NK-92 (cell line): Measurements from ENCODE around the gene RERE.

Experiments used
- DNase-seq: peaks from one replicate; lab custom pipeline; 2025; ENCODE audit not compliant: unreplicated experiment; lab: John Stamatoyannopoulos, UW

Gene RERE

DNA sequence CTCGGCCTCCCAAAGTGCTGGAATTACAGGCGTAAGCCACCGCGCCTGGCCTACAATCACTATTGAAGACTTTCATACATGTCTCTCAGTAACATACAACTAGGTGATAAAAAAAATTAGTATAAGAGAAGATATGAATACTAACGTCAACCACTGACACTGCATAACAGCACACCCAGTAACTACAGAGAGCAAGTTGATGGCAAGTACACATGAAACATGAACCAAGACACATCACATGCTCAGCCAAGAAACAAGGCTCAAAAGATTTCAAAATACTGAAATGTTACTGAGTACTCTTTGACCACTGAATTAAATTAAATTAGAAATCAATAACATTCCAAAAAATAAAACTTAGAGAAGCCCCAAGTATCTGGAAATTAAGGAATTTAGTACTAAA lies 331.4 kb downstream of the RERE start:
- DNase-seq = no peak

DNA sequence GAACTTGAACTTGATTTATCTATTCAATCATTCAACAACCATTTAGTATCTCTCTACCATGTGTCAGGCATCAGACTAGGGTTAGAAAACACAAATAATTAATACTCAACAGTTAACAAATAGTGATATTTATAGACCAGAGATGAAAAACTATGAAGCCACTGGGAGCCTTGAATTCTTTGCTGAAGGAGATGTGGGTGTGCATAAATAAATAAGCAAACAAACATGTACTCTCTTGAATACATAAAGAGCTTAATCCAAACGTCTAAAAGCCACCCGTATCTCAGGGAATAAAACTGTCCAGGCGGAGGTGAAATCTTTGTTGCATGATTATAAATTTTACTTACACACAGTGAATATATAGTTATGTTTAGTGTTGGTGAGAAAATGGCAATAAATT lies 333.9 kb downstream of the RERE start:
- no peak for DNase-seq

DNA sequence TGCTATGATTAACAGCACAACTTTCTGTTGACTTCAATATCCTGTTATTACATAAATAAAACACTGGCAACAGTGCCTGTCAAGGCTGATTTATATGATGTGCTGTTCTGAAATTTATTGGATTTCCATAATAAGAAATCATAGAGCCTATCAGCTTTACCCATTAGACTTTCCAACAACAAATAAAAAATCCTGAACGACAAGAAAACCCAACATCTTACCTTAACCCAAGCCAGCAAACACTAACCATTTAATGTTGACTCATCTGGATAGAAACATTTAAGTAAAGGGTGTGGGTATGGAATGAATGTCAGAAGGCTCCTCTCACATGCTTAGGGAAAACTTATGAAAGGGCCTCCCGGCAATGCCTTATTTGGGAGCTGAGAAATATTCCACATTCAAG lies 334.5 kb downstream of the RERE start:
- no peak for DNase-seq

DNA sequence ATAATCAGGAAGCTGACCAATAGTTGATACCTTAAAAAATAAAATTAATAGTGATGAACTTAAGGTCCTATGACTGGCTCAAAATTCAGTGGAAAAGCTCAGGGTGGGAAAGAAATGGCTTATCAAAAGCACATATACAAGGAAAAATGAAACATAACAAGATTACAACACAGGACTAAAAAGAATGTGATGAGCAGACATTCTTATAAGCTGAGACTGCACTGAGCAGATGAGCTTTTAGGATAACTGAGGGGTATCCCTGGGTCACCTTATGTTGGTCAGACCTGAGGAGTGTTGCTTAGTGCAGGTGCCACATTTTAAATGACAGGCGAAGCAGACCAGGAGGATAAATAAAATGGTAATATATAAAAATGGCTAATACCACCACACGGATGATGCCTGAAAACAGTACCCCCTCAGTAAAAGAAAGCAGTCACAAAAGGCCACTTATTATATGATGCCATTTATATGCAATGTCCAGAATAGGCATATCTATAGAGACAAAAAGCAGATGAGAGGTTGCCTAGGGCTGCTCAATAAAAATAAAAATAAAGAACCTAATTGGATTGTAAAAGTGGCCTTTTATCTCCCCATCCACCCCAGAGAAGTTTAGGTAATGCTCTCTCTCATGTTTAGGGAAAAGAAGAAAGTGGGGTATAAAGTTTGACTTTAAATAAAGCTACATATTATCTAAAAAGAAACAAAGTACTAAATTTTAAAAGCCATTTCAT lies 335.6 kb downstream of the RERE start:
- DNase-seq = no peak

DNA sequence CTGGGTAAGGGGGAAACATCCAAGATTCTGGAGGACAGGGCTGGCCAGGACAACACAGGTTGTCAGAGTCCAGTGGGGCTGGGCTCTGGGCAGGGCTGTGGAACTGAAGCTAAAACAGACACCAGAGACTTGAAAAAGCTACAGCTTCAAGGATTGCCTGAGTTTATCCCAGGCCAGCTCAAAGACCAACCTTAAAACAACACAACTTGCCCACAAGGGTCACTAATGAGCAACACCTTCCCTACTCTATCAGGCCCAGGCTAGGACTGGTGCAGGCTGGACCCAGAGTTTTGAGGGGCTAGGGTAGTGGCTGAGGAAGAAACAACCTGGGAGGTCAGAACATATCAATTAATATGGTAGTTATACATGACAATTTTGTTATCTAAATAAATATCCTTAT lies 338.9 kb downstream of the RERE start:
- no peak for DNase-seq

DNA sequence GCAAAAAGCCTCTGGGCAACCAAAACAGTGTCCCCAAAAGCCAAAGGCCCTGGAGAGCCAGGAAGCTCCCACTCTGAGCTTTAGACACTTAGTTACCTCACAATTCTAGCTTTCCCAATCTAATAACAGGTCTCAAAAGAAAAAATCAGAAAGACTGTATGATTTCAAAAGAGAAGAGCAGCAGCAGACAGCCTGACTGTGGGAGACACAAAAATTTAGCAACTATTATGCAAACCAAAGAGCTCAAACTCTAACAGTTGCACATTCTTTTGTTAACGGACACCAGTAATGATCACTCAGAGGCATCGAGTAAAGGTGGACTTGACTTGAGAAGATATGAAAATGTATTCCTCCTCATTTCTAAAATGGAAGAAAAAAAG lies 339.5 kb downstream of the RERE start:
- no peak for DNase-seq

DNA sequence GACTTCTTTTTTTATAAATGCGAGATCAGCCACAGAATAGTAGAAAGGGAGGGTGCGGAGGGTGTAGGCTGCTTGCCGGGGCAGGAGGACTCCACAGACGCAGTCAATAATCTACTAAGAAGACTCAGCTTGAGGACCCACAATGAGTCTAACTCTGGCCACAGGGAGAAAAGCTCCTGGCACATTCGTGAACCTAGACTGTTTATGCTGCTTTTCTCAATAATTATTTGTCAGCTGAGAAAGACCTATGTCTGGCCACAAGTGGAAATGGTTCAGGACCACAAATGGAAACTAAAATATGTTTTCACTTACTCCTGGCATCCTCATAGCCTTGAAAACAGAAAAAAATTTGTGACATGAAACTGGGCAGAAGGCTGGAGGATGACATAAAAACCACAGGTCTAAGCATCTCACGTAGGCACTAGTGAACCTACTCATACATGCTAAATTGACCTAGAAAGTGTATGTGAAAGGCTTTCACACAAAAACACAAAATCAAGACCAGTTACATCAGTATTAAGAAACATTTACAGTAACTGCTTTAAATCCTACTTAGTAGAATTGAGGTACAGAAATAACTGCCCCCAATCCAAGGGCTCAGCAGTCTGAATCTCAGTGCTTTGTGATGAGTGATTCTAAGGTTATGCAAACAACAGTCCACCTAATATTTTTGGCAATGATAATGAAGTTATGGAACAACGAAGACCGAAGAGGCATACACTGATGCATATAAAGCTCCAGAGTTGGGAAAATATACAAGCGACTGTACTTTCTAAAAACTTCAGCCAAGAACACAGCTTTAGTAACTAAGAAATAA lies 340.1 kb downstream of the RERE start:
- DNase-seq = no peak

DNA sequence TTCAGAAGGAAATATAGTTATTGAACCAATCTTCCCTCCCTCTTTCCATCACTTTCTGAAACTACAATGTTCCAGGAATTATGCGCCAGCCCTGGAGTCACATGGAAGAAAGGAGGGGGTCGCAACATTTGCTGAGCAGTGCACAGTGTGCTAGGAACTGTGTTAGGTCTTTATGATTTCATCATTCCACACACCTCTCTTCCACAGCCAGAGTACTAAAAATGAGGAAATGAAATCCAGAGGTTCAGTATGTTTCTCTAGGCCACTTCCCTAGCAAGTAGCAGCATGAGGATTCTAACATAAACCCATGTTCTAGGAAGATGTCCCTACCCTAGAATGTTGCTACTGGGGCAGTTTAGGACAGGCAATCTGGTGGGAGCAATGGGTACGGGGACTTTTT lies 341.4 kb downstream of the RERE start:
- DNase-seq = no peak

DNA sequence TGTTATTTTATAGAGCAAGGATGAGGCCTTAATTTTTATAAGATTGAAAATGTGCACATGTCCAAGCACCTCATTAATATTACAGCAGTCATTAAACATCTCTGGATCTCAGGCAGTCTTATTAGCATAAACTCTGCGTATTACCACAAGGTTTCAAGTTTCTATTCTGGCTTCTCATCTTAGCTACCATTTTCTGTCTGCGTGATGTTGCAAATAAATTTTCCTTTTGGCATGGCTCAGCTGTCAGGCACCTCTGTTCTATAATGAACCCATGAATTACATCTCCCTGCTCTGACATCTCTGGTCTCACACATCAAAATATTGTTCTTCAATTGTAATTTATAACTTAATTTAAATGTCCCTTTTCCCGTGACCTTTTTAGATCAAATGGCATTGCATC lies 343.1 kb downstream of the RERE start:
- no peak for DNase-seq

DNA sequence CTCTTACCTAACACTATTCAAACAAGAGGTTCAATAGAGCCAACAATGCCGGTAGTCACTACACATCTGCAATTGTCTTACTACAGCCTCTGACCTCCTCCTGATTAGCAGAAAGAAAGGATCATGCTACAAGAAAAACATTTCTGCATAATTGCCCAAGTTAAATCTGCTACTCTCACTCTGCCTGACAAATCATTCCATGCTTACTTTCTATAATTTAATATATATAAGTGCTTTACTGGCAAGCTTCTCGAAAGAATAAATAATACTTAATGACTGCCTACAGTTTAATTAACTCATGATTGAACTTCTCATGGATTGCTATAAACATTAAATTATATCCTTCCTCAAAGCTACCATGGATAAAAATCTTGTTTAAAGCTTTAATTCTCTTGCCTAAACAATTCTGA lies 343.5 kb downstream of the RERE start:
- no peak for DNase-seq

DNA sequence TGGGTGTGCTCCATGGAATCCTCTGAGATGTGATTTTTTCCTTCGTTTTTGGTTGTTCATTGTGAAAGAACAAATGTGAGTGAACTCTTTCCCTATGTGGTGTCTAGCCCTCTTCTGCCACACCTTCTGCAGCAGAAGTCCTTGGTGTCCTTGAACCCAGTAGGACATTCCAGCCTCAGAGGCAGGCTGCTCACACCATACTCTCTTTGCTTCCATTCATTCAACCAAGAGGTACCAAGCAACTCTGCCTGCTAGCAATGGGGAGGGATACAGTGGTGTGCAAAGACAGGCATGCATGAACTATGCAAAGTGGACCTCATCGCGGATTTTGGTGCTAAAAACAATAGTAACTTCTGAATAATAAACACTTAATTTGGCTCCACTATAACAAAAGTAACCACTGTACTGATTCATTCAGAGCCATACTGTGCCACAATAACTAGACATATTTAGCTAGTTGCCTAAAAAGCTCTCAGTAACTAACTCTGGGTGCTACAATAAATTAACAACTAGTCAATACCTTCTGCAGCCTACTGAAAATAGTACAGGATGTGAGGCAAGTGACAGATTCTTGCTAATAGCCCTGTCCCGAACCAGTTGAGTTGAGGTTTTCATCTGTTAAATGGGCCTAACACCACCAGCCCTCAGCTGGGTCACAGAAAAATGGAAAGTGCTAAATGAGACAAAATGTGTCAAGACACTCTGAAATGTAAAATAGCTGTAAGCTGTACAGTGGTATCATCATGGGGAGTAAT lies 344.1 kb downstream of the RERE start:
- DNase-seq = no peak

DNA sequence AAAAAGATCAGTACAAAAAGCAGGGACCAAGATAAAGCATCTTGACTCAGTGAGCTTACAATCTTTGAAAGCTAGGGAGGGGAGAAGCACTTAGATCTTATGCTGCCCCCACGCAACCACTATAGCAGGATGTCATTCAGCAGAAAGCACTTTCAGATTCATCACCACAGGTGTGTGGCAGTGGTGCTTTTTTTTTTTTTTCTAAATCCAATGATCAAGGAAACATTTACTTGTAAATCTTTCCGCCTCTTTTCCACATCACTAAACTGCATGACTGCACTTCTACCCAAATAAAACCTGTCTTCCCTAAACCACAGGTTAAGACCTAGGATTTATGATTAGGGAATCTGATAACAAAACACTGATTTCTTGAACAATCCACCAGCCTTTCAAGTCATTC lies 344.8 kb downstream of the RERE start:
- DNase-seq = no peak

DNA sequence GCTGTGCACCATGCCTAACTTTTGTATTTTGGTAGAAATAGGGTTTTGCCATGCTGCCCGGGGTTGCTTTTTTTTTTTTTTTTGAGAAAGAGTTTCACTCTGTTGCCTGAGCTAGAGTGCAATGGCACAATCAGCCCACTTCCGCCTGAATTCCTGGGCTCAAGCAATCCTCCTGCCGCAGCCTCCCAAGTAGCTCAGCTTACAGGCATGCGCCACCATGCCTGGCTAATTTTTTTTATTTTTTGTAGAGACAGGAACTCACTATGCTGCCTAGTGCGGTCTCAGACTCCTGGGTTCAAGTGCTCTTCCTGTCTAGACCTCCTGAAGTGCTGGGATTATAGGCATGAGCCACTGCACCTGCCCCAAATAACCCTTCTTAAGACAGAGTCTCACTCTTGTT lies 346.0 kb downstream of the RERE start:
- no peak for DNase-seq

DNA sequence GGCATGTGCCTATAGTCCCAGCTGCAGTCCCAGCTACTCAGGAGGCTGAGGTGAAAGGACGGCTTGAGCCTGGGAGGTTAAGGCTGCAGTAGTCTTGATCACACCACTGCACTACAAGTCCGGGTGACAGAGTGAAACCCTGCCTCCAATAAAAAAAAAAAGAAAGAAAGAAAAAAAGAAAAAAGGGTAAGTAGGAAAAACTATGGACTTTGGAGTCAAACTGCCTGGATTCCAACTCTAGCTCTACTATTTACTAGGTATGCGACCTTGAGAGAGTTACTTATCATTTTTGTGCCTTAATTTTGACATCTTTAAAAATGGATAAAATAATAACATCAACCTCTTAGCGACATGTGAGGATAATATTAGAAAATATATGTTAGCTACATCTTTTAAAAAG lies 348.7 kb downstream of the RERE start:
- no peak for DNase-seq

DNA sequence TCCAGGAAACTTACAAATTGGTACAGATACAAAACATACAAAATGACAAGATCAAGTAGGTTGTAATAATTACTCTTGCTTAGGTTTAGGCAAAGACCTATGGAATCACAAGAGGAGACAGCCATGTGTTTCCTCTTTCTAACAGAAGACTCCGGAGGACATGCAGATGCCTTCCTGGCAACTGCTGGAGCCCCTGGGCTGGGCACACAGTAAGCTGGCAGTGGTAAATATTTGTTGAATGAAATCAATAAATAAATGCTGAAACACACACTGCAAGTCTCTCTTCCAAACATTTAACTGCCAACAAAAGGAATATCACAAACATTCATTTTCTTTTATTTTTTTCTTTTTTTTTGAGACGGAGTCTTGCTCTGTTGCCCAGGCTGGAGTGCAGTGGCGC lies 350.1 kb downstream of the RERE start:
- no peak for DNase-seq

DNA sequence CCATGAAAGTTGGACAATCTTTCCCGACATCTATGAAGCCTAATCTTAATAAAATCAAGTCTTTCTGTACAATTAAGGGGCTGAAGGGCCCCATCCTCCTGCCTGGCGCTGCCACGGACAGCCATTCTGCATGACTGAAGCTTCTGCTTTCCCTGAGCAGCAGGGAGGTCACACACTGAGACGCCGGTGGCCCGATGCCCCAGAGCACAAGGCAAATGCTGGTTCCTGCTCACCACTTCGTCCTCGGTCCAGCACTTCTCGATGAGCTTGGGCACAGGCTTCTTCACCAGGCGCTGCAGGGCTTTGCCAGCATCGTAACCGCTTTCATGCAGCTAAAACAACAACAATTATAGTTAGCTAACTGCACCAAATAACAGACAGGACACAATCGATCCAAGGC lies 351.7 kb downstream of the RERE start:
- DNase-seq = no peak

DNA sequence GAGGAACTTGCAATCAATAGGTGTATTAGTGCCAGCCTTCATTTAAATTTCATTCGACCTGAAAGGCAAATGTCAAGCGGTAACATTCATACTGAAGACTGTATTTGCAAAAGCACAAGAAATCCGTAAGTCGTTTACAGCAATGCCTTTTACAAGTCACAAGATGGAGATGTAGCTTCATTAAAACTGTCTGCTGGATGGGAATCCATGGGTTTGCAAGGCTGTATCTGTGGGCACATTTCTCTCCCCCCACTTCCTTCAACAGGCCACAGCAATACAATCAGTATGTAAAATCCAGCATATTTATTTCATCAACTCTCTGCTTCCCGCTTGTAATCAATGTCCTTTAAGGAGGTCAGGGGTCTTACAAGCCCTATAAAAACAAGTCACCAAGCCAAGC lies 352.4 kb downstream of the RERE start:
- DNase-seq = no peak

DNA sequence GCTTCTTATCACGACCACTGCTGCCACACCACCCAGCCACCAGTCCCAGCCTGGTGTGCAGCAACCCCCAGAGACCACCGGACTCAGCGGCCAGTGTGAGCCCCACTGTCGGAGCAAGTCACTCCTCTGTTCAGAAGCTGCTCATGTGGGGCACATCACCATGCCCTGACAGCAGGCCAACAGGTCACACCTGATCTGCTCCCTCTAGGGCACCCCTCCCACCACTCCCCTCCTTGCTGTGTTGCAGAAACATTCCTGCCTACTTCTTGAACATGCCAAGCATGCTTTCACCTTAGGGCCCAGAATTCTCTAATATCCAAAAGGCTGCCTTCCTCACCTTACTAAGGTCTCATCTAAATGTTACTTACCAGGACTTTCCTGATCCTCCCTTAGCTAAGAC lies 353.1 kb downstream of the RERE start:
- DNase-seq = no peak

DNA sequence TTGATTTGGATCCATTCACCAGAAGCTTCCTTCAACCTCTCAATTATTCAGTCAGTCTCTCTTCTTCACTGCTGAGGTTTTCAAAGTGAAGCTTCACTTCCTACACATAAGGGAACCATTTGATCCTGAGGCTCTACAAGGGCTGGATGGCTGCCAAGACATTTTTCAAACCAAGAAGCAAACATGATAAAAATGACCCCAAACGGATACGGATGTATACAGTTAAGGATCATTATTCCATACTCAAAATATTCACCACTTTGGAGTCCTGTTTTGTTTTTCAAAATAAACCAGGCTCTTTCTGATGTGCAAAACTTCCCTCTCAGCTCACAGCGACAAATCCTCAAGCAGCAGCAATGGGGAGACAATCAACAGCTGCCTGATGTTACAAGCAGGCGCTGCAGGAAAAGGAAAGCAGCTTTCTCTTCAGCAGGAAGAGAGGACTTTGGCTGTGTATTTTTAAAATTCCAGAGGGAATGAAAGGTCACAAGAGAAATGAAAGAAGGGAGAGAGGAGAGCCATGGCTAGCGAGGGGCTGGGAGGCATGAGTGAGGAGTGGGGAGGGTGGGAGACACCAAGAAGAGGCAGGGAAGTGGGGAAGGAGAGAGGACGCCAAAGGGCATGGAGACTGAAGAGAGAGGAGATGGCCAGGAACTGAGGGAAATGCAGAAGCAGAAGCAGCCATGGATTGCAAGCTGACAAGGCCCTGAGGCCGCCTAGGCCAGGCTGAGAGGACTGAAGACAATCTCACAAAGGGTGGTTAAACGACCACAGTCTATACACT lies 354.1 kb downstream of the RERE start:
- DNase-seq = no peak

DNA sequence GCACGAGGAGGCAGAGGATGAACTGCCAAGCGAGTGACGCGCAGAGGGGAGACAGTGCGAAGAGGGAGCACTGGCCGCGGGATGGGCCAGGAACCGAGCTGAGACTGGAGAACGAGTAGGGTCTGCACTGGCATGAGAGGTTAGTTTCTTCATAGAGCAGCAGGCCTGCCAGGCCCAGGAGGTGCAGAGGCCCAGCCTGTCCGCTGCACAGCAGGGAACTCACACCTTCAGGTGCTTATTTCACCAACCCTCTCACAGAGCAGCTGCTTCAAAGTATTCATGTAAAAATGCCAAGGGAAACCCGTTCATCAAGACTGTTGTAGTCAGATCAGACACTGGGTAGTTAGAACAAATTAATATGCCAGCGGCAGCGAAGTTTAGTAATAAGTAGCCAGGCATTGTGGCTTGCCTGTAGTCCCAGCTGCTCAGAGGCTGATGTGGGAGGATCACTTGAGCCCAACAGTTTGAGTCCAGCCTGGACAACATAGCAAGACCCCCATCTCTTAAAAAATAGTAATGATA lies 355.0 kb downstream of the RERE start:
- DNase-seq = no peak
